Stimulated activated CD8-positive, alpha-beta memory T cell treated with anti-CD3 and anti-CD28 coated beads, Interleukin-4, amount 100 ng/mL, for 4 hours (primary cell): Measurements from ENCODE around the gene HRK.
"Not testable (repeated sequence)": the region's sequence is repeated elsewhere in the genome, so short reads cannot be mapped to it uniquely, and the experiment has no call there.

Experiments
- DNase-seq, 2 donors: peaks; one replicate each; pipeline ENCODE4 v3.0.0-alpha.2; 2020; ENCODE audit warnings: low read depth in 2 of 2, low spot score in 1 of 2

Gene HRK

DNA sequence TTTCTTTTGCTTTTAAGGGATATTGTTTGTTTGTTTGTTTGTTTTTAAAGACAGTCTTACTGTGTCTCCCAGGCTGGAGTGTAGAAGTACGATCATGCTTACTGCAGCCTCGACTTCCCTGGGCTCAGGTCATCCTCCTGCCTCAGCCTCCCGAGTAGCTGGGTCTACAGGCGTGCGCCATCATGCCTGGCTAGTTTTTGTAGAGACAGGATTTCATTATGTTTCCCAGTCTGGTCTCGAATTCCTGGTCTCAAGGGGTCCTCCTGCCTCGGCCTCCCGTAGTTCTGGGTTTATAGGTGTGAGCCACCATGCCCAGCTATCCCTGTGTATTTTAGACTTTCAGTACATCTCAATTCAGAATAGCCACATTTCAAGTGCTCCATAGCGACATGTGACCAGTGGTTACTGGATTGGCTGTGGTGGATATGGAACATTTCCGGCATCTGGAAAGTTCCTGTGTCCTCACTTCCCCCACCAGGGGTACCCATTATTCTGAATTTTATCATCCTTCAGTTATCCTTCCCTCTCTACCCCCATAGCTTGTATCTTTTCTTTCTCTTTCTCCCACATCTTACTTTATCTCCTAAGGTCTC lies 61.1 kb downstream of the HRK start:
- DNase-seq = no peak

DNA sequence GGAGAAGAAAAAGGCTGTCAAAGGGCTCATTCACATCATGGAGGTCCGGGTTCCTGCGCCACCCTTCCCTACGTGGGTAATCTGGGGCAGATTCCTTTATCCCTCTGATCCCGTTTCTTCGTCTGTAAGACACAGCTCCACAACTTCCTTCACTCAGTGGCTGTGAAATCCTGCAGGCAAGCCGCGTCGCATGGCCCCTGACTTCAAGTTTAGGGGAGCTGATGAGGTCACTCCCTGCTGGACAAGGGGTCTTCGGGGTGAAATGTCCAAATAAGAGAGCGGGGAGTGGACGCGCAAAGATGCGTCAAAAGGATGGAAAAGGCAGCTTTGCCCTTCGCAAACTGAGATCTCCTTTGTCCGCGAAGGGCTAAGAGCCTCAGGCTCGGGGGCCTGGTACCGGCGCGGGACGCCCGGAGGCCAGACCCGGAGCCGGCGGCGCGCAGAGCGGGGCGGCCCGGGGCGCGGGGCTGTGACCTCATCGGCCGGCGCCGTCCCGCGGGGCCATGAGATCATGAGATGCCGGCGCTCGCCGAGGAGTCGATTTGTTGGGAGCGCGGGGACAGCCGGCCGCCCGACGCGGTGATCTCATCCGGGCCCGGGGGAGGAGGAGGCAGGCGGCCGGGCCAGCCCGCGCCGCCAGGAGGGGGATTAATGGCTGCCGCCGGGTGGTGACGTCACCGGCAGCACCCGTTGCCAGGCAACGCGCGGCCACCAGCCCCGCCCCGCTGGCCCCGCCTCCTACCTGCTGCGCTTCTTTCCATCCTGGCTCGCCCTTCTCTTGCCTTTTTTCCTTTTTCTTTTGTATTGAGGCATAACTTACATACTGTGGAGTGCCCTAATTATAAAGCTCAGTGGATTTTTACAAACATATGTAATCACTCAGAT lies 62.1 kb downstream of the HRK start:
- peak; percentile 73 to 80 for DNase-seq

- no peak for DNase-seq
Measured at GRCh38 chr12:116818341-116818856, 62.8 kb downstream of the HRK start.

DNA sequence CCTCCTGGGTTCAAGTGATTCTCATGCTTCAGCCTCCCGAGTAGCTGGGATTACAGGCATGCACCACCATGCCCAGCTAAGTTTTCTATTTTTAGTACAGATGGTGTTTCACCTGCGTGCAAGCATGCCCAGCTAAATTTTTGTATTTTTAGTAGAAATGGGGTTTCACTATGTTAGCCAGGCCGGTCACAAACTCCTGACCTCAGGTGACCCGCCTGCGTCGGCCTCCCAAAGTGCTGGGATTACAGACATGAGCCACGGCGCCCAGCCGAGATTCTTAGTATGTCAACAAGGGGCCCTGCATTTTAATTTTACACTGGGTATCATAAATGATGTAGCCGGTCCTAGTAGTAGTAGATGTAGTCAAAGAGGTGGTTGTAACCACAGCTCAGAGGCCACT lies 66.5 kb downstream of the HRK start:
- not testable (repeated sequence) for DNase-seq

DNA sequence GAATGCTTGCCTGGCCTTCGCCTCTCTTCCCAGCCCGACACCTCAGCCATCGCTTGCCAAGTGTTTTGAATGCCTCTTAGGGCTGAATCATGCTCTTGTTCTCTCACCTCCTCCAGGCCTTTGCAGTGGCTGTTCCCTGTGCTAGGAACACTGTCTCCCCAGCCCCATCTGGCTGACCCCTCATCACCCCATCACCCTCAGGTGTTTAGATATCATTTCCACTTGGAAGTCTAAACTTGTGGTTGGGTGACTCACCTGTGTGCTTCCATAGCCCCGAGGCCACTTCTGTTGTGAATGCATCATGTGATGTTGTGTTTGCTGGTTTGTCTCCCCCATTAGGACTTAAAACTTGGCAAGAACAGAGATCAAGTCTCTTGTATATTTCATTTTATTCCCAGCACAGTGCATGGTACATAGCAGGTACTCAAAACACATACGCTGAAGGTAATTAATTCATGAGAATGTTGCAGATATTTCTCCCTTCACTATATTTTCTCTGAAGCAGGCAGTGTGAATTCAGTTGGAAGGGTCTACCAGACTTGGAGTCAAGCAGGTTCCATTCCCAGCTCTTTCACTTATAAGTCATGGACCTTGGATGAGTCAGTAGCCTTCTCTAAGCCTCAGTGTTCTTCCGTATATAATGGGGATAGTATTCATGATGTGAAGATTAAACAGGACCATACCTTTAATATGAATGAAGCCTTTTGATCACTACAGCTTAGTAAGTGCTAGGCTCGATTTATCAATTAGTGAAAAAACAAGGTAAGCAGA lies 67.8 kb downstream of the HRK start:
- no peak for DNase-seq

DNA sequence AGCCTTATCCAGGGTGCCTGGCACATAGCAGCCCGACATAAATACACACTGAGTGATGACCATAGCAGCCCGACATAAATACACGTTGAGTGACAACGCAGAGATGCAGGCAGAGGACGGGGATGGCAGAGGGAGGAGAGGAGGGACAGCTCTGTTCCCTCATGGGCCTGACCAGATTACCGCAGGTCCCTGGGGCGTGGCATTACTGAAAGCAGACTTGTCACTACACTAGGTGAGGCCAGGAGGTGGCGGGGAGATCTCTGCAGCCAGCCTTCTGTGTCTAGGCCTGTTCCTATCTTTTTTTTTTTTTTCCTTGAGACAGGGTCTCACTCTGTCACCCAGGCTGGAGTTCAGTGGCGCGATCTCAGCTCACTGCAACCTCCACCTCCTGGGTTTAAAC lies 69.0 kb downstream of the HRK start:
- no peak for DNase-seq

DNA sequence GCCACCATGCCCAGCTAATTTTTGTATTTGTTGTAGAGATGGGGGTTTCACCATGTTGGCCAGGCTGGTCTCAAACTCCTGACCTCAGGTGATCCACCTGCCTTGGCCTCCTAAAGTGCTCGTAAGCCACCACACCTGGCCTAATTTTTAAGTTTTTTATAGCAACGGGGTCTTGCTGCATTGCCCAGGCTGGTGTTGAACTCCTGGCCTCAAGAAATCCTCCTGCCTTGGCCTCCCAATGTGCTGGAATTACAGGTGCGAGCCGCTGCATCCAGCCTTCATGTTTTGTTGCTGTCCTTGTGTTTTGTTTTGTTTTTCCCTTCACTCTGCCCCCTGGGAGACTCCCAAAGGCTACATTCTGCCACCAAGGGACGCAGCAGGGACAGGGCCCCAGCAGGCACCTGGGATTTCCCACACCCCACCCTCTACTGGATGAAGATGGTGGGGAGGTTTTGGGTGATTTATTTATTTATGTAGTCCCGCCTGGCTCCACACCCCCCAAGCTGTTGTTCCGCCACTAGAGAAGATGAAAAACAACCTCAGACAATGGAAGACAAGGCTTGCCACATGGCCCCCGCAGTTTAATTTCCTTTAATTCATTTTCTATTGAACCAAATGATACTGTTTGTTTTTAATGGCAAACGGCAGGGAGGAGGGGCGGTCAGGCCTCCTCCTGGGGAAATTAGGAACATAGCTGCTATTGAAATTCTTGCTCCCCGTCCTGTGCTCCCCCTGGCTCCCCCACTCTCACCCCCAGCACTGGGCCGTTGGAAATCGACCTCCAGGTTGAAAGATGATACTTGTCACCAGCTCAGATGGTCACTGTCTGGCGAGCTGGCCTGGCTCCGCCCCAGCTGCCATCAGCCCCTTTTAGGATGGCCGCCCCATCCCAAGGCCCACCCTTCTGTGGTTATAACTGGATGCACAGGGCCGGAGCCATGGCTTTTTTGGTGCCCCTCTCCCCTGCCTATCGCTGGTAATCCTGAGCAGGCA lies 72.8 kb downstream of the HRK start:
- DNase-seq = no peak

GRCh38 chr12:116807546-116807945 lies 73.7 kb downstream of the HRK start:
- DNase-seq = no peak

- no peak for DNase-seq
Measured at GRCh38 chr12:116806845-116807440, 74.3 kb downstream of the HRK start.
